Epithelial cell of esophagus (primary cell): ENCODE results near the gene NKX3-2.

Experiments
- DNase-seq: peaks from one replicate; pipeline ENCODE4 v3.0.0; 2010; ENCODE audit warnings: low read depth
- H3K4me3 ChIP-seq: 2 replicates; pipeline ENCODE4 v1.5.1; 2011; ENCODE audit warnings: mild to moderate bottlenecking, low read length, control low read depth
- TF ChIP-seq, protein P1 (sequence below): IDR thresholded peaks from 2 replicates; pipeline ENCODE4 v1.5.1; 2011; ENCODE audit warnings: low read depth, mild to moderate bottlenecking, low read length, control low read depth, inconsistent platforms; ENCODE audit not compliant: insufficient read depth; ENCODE audit errors: missing control alignments

Gene NKX3-2

DNA sequence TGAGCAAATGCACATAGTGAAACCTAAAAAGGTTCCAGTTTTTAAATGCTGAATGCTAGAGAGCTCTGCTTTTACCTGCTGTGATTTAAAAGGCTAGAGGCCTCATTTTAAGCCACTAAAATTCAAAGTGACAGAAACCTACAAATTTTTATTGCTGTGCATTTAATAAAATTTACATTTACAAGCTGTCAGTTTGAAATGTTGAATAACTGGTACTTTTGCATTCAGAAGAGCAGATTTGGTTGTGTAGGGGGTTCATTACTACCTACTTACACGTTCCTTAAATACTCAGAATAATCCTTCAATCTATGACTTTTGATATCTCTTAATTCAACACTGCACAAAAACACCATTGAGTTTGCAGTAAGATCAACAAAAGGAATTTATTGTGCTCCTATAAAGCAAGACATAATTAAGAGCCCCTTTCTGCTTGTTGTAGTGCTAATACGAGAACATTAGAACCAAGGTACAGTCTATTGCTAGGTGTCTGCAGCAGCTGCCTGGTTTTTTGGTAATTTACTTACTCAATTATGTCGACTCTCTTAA lies 27.9 kb downstream of the NKX3-2 start:
- TF ChIP-seq, protein P1, sequence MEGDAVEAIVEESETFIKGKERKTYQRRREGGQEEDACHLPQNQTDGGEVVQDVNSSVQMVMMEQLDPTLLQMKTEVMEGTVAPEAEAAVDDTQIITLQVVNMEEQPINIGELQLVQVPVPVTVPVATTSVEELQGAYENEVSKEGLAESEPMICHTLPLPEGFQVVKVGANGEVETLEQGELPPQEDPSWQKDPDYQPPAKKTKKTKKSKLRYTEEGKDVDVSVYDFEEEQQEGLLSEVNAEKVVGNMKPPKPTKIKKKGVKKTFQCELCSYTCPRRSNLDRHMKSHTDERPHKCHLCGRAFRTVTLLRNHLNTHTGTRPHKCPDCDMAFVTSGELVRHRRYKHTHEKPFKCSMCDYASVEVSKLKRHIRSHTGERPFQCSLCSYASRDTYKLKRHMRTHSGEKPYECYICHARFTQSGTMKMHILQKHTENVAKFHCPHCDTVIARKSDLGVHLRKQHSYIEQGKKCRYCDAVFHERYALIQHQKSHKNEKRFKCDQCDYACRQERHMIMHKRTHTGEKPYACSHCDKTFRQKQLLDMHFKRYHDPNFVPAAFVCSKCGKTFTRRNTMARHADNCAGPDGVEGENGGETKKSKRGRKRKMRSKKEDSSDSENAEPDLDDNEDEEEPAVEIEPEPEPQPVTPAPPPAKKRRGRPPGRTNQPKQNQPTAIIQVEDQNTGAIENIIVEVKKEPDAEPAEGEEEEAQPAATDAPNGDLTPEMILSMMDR = no peak
- no peak for DNase-seq
- H3K4me3 ChIP-seq = no peak overlapping the region

DNA sequence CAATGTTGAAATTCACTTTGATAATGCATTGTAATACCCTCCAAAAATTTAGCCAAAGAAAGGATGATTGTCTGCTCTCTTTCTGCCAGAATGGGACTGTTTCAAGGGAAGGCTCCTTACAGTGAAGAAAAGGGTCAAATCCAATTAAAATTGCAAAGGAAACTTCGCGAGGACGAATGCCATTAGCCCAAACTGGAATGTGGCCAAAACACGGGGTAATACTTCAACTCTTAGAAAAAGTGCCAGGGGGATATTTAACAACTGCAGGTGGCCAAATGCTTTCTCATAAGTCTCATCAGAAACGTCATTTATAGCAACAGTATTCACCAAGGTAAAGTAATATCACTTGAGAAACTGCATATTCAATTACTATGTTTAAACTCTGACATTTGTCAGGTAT lies 29.0 kb downstream of the NKX3-2 start:
- TF ChIP-seq, protein P1 = no peak
- no peak overlapping the region for H3K4me3 ChIP-seq
- no peak for DNase-seq

DNA sequence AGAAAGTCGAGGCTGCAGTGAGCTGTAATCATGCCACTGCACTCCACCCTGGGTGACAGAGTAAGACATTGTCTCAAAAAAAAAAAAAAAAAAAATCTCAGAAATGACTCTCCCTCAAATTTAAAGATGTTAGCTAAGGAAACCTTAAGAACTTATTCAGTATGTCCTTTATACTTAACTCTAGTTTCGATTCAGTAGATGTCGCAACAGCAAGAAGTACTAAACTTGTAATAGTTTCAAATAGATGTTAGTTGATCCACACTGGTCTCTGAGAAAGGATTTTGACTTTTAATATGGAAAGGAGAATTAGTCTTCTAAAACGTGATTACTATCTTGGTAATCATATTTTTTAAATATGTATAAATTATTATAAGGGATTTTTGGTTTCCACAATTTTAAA lies 29.6 kb downstream of the NKX3-2 start:
- DNase-seq = no peak
- no peak overlapping the region for H3K4me3 ChIP-seq
- TF ChIP-seq, protein P1 = no peak

DNA sequence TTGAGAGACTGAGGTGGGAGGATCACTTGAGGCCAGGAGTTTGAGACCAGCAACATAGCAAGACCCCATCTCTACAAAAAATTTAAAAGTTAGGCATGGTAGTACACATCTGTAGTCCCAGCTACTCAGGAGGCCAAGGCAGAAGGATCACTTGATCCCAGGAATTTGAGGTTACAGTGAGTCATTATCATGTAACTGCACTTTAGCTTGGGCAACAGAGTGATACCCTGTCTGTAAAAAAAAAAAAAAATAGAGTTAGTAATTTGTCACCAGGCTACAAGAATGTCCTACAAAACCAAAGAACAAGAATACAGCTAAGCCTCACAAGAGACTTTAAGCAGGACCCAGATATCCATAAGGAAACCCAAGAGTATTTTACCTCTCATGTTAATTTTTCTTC lies 33.2 kb downstream of the NKX3-2 start:
- TF ChIP-seq, protein P1 = no peak
- H3K4me3 ChIP-seq = no peak overlapping the region
- no peak for DNase-seq

DNA sequence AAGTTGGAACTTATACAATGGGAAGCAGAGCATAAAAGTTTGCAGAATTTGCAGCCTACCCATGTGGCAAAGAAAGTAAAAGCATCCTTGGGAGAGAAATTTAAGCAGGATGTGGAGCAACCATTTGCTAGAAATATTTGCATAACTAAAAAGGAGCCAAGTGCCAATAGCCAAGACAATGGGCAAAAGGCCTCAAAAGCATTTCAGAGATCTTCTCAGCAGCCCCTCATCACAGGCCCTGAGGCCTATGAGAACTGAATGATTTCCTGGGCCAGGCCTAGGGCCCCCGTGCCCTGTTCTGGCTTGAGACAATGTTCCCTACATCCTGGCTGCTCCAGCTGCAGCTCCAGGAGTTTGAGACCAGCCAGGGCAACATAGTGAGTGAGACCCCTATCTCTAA lies 34.9 kb downstream of the NKX3-2 start:
- no peak overlapping the region for H3K4me3 ChIP-seq
- TF ChIP-seq, protein P1 = no peak
- no peak for DNase-seq

DNA sequence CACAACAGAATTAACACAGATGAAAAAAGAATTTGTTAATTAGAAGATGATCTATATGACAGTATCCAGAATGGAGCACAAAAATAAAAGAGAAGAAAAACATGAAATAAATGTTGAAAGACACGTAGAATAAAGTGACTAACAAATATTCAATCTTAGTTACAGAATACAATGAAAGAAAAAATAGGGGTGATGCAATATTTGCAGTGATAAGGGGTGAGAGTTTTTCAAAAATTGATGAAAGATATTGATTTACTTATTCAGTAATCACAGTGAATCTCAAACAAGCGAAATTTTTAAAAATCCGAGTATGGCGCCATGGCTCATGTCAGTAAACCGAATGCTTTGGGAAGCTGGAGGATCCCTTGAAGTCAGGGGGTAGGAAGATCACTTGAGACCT lies 39.9 kb downstream of the NKX3-2 start:
- no peak for DNase-seq
- H3K4me3 ChIP-seq = no peak overlapping the region
- TF ChIP-seq, protein P1 = no peak

DNA sequence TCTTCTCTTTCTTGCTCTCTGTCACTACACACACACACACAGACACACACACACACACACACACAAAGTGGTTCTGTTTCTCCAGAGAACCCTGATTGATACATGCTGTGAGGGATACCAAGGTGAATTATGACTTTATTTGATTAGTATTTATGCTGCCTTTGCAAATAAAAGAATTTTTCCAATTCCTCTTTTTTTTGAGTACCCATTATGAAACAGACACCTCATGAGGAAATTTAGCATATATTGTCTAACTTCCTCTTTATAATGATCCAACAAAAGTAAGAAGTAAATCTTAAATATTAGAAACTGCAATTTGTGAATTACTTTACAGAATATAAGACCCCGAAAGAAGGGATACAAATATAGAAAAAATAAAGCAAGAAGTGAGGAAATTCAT lies 45.8 kb downstream of the NKX3-2 start:
- no peak for DNase-seq
- TF ChIP-seq, protein P1 = no peak

More for the DNA sequence above, 45.8 kb downstream of the NKX3-2 start:
- no peak overlapping the region for H3K4me3 ChIP-seq
